ENCODE measurements around the gene ASPG.

GRCh38 chr14:104105071-104105821, 19.7 kb downstream of the ASPG start:
- no peak for TF ChIP-seq CTCF (IDR thresholded peaks at IDR 0.05)
- TF ChIP-seq EP300 (IDR thresholded peaks at IDR 0.05): no peak

Measured in upper lobe of left lung (tissue), 4 donors.